ENCODE results near the gene WWOX. TPM values are rescaled to one million over a fixed set of nuclear protein-coding genes. Genes with fewer than 3 reads are reported as not detected.

Gene WWOX
- total and polyA plus RNA-seq, 3 donors from 2014 or later, result 20.6 to 76.7 (median 64.1) TPM

GRCh38 chr16:79054211-79054984 lies 954.9 kb downstream of the WWOX start:
- intact Hi-C loops (cut with DNase I; ENCODE audit: low total_unique reads), result no loop called here
- DNase-seq, result no peak
- Histone ChIP-seq H3K4me1 (peaks cover 10% of the 10 kb centered on the region), H3K36me3 (ENCODE audit: low read depth, missing control alignments) (no peaks in the 10 kb centered on the region), H3K27me3 (no peaks in the 10 kb centered on the region), H3K9me3 (no peaks in the 10 kb centered on the region), H3K27ac (peak overlapping the region; percentile 3 to 71), H3K4me3 (no peak overlapping the region)
- TF ChIP-seq CTCF (IDR thresholded peaks at IDR 0.05), result no peak
- TF ChIP-seq POLR2A (IDR thresholded peaks at IDR 0.05), result no peak
- 47 to 51% methylated on average over 13 of the region's 13 CpGs for WGBS, 2 donors

GRCh38 chr16:79055251-79055970 lies 956.0 kb downstream of the WWOX start:
- WGBS, 2 donors, result 88 to 96% methylated on average over 3 of the region's 3 CpGs
- DNase-seq, result no peak
- no peaks in the 10 kb centered on the region for H3K9me3 ChIP-seq
- peak overlapping the region in 1 of 2 donors; percentile 71 for H3K27ac ChIP-seq
- H3K4me1 ChIP-seq, result peaks cover 10% of the 10 kb centered on the region
- H3K4me3 ChIP-seq, result no peak overlapping the region
- H3K36me3 ChIP-seq (ENCODE audit: low read depth, missing control alignments), result no peaks in the 10 kb centered on the region
- TF ChIP-seq CTCF (IDR thresholded peaks at IDR 0.05) (no peak), POLR2A (IDR thresholded peaks at IDR 0.05) (no peak)
- no peaks in the 10 kb centered on the region for H3K27me3 ChIP-seq
- intact Hi-C loops (cut with DNase I; ENCODE audit: low total_unique reads), result no loop called here

GRCh38 chr16:79061181-79061580 lies 961.7 kb downstream of the WWOX start:
- WGBS, 2 donors, result 46 to 68% methylated on average over 6 of the region's 6 CpGs
- Histone ChIP-seq H3K36me3 (ENCODE audit: low read depth, missing control alignments) (no peaks in the 10 kb centered on the region), H3K27me3 (no peaks in the 10 kb centered on the region), H3K4me1 (no peaks in the 10 kb centered on the region), H3K9me3 (no peaks in the 10 kb centered on the region), H3K4me3 (no peak overlapping the region), H3K27ac (no peak overlapping the region)
- intact Hi-C loops (cut with DNase I; ENCODE audit: low total_unique reads), result no loop called here
- peak; percentile 33 for DNase-seq
- no peak for TF ChIP-seq CTCF (IDR thresholded peaks at IDR 0.05)
- no peak for TF ChIP-seq POLR2A (IDR thresholded peaks at IDR 0.05)

GRCh38 chr16:79062336-79062735 lies 962.9 kb downstream of the WWOX start:
- Histone ChIP-seq H3K27ac (no peak overlapping the region), H3K36me3 (ENCODE audit: low read depth, missing control alignments) (no peaks in the 10 kb centered on the region)

More at GRCh38 chr16:79062336-79062735, 962.9 kb downstream of the WWOX start:
- H3K4me3 ChIP-seq, result no peak overlapping the region
- intact Hi-C loops (cut with DNase I; ENCODE audit: low total_unique reads), result no loop called here
- no peaks in the 10 kb centered on the region for H3K27me3 ChIP-seq
- 84 to 85% methylated on average over 6 of the region's 6 CpGs for WGBS, 2 donors
- DNase-seq, result no peak
- H3K9me3 ChIP-seq, result no peaks in the 10 kb centered on the region
- TF ChIP-seq POLR2A (IDR thresholded peaks at IDR 0.05) (no peak), CTCF (IDR thresholded peaks at IDR 0.05) (no peak)
- no peaks in the 10 kb centered on the region for H3K4me1 ChIP-seq
